Tibial nerve (tissue), 4 donors: ENCODE measurements around the gene ATP1A4.

Experiments used
- CTCF ChIP-seq, 5 experiments: fragments of 200-600 bp in 3 of 5; fragments of 450-650 bp in 2 of 5; sonication (generic) in 3 of 5; IDR thresholded peaks; one replicate each; pipeline ENCODE4 v1.5.1; 2016 to 2019; ENCODE audit warnings: antibody characterized with exemption in 5 of 5, mild to moderate bottlenecking in 3 of 5, moderate library complexity in 2 of 5
- EP300 ChIP-seq, 2 donors: sonication (generic); formaldehyde crosslinking; IDR thresholded peaks; one replicate each; pipeline ENCODE4 v1.6.1; 2017; ENCODE audit warnings: antibody characterized with exemption in 2 of 2, mild to moderate bottlenecking in 1 of 2
- POLR2A ChIP-seq, 2 donors: fragments of 450-650 bp; IDR thresholded peaks; one replicate each; pipeline ENCODE4 v1.6.1; 2017; ENCODE audit warnings: antibody characterized with exemption in 2 of 2, mild to moderate bottlenecking in 2 of 2, moderate library complexity in 2 of 2

DNA sequence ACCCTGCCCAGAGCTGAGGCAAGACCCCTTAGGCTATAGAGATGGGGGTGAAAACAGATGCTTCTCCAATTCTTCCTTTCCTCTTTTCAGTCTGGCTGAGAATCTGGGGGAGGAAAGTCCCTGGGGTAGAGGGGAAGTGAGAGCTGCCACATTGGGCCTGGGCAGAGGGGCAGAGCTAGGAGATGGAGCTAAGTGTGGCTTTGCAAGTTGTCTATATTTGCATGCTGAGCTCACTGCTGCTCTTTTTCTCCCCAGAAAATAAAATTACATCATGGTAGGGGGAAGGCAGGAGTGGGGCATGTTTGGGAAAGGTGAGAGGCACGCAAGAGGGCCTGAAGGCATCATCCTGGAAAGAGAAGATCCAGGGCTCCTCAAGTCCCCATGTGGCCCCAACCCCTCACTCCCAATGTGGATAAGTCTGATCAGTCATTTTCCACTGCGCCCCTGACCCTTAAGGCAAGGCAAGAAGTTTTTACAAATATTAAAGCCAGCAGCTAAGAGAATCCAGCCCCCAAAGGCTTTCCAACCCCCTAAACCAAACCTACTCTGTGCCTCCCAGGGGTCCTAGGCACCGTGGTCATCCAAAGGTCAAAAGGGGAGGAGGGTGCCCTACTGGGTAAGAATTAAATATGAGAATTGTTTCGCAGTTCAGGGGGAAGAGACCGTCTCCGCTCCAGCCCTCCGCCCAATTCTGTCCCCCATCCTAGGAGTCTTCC lies 53.3 kb downstream of the ATP1A4 start:
- TF ChIP-seq CTCF (IDR thresholded peaks at IDR 0.05) (no peak), EP300 (IDR thresholded peaks at IDR 0.05) (no peak), POLR2A (IDR thresholded peaks at IDR 0.05) (no peak)
